KG1 (cell line): Measurements from ENCODE around the gene TMEM145.
"Not testable (repeated sequence)": the region's sequence is repeated elsewhere in the genome, so short reads cannot be mapped to it uniquely, and the experiment has no call there.

Experiments
- DNase-seq: peaks from one replicate; lab custom pipeline; 2025; lab: John Stamatoyannopoulos, UW

The TMEM145 gene

GRCh38 chr19:42334697-42335373, 21.7 kb downstream of the TMEM145 start:
- DNase-seq = no peak

GRCh38 chr19:42335374-42335936, 22.3 kb downstream of the TMEM145 start:
- no peak for DNase-seq

- no peak for DNase-seq
Observed at GRCh38 chr19:42335971-42336370, 22.9 kb downstream of the TMEM145 start.

- not testable (repeated sequence) for DNase-seq
Observed at GRCh38 chr19:42339126-42339860, 26.2 kb downstream of the TMEM145 start.

GRCh38 chr19:42339922-42340321, 26.8 kb downstream of the TMEM145 start:
- DNase-seq = not testable (repeated sequence)

- DNase-seq = no peak
Observed at GRCh38 chr19:42343344-42344110, 30.4 kb downstream of the TMEM145 start.

GRCh38 chr19:42344336-42344893, 31.3 kb downstream of the TMEM145 start:
- no peak for DNase-seq

- no peak for DNase-seq
Observed at GRCh38 chr19:42345191-42345812, 32.2 kb downstream of the TMEM145 start.

- no peak for DNase-seq
Observed at GRCh38 chr19:42348211-42348610, 35.1 kb downstream of the TMEM145 start.

GRCh38 chr19:42349378-42350107, 36.4 kb downstream of the TMEM145 start:
- DNase-seq = no peak

- no peak for DNase-seq
Observed at GRCh38 chr19:42350417-42350816, 37.3 kb downstream of the TMEM145 start.

- no peak for DNase-seq
Observed at GRCh38 chr19:42351079-42351735, 38.1 kb downstream of the TMEM145 start.

GRCh38 chr19:42352301-42353259, 39.5 kb downstream of the TMEM145 start:
- no peak for DNase-seq

- no peak for DNase-seq
Observed at GRCh38 chr19:42353341-42354015, 40.4 kb downstream of the TMEM145 start.

- DNase-seq = no peak
Observed at GRCh38 chr19:42355896-42356295, 42.8 kb downstream of the TMEM145 start.

- no peak for DNase-seq
Observed at GRCh38 chr19:42356686-42357085, 43.6 kb downstream of the TMEM145 start.

- DNase-seq = no peak
Observed at GRCh38 chr19:42357290-42357689, 44.2 kb downstream of the TMEM145 start.

- no peak for DNase-seq
Observed at GRCh38 chr19:42360787-42361544, 47.9 kb downstream of the TMEM145 start.
